ENCODE data around the gene GPC6. TPM values are rescaled to one million over a fixed set of nuclear protein-coding genes. Genes with fewer than 3 reads are reported as not detected.

GPC6 gene
- total RNA-seq, 1 donor from 2014 or later: not detected

DNA sequence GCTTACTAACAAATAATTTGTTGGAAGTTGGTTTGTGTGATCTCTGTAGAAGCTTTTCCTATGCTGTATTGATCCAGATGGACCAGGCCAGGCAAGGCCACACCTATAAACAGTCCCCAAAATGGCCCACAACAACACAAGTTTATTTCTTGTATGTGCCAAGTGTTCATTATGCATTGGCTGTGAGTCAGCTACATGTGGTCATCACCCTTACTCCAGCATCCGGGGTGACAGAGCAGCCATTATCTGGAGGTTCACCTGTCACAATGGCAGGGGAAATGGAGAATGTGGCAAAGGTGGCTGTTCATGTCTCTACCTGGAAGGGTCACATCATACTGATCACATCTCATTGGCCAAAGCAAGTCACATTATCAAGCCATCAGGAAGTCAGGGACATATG, 1088.6 kb downstream of the GPC6 start:
- H3K27ac Mint-ChIP-seq: no peak overlapping the region
- intact Hi-C loops (cut with micrococcal nuclease): loop anchor here (5.0 kb wide), 1 partner anchor 78 kb away; no protein-coding TSS in a partner anchor
- peaks cover 35% of the 10 kb centered on the region for H3K4me1 Mint-ChIP-seq
- no peak overlapping the region for H3K4me3 Mint-ChIP-seq
- H3K27me3 Mint-ChIP-seq: no peaks in the 10 kb centered on the region
- H3K36me3 Mint-ChIP-seq (ENCODE audit: low read depth): no peaks in the 10 kb centered on the region
- H3K9me3 Mint-ChIP-seq: no peaks in the 10 kb centered on the region
- DNase-seq: no peak

- DNase-seq: peak; percentile 74
- Mint-ChIP-seq H3K4me1 (peaks cover 38% of the 10 kb centered on the region), H3K4me3 (peak overlapping the region; percentile 60), H3K36me3 (ENCODE audit: low read depth) (peaks cover 6% of the 10 kb centered on the region), H3K27ac (peak overlapping the region; percentile 78), H3K9me3 (peaks cover 12% of the 10 kb centered on the region), H3K27me3 (no peaks in the 10 kb centered on the region)
- intact Hi-C loops (cut with micrococcal nuclease): loop anchor here (1.0 to 5.0 kb wide), 3 partner anchors 10 to 80 kb away; no protein-coding TSS in a partner anchor
Measured at GRCh38 chr13:94317063-94317491, 1090.5 kb downstream of the GPC6 start.

GRCh38 chr13:94318418-94318817, 1091.8 kb downstream of the GPC6 start:
- peaks cover 7% of the 10 kb centered on the region for H3K36me3 Mint-ChIP-seq (ENCODE audit: low read depth)
- no peak overlapping the region for H3K27ac Mint-ChIP-seq
- intact Hi-C loops (cut with micrococcal nuclease): loop anchor here (5.0 kb wide), 1 partner anchor 81 kb away; no protein-coding TSS in a partner anchor
- no peaks in the 10 kb centered on the region for H3K27me3 Mint-ChIP-seq
- H3K9me3 Mint-ChIP-seq: peaks cover 14% of the 10 kb centered on the region
- no peak overlapping the region for H3K4me3 Mint-ChIP-seq
- H3K4me1 Mint-ChIP-seq: peaks cover 41% of the 10 kb centered on the region
- DNase-seq: no peak

- Mint-ChIP-seq H3K27ac (no peak overlapping the region), H3K36me3 (ENCODE audit: low read depth) (peaks cover 9% of the 10 kb centered on the region), H3K27me3 (no peaks in the 10 kb centered on the region), H3K4me3 (no peak overlapping the region), H3K4me1 (peaks cover 48% of the 10 kb centered on the region), H3K9me3 (peaks cover 14% of the 10 kb centered on the region)
- intact Hi-C loops (cut with micrococcal nuclease): loop anchor here (5.0 kb wide), 1 partner anchor 82 kb away; no protein-coding TSS in a partner anchor
- DNase-seq: no peak
Measured at GRCh38 chr13:94319501-94319900, 1092.9 kb downstream of the GPC6 start.

DNA sequence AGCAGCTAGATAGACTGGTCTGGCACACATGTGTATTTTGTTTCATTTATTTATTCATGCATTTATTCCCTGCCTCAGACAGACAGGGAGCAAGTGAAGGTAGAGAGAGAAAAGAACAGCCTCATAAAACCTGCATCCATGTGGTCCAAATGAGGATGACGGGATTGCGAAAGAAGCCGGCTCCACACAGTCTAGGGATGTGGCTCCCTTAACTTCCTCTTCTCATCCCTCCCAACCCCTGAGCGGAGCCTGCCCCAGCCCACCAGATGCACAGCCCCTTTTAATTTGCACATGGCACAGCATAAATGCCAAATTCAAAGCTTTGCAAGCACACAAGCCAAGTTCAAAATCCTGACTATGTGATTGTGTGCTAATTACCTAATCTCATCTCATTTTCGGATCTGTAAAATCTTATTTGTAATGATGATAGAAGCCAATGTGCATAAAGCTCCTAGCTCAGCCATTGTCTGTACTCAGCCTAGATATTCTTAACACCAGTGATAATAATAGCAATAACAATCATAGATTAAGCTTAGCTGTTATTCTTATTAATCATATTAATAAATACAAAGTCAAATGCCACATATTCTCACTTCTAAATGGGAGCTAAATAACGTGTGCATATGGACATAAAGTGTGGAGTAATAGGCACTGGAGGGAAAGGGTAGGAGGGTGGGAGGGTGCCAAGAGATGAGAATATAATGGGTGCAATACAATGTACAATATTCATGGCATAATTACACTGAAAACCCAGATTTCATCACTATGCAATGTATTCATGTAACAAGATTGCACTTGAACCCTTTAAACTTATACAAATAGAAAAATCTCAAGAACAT, 1096.5 kb downstream of the GPC6 start:
- Mint-ChIP-seq H3K4me1 (peaks cover 54% of the 10 kb centered on the region), H3K4me3 (no peak overlapping the region), H3K36me3 (ENCODE audit: low read depth) (peaks cover 14% of the 10 kb centered on the region), H3K27ac (peak overlapping the region; percentile 11), H3K27me3 (no peaks in the 10 kb centered on the region), H3K9me3 (peaks cover 29% of the 10 kb centered on the region)
- intact Hi-C loops (cut with micrococcal nuclease): loop anchor here (10.0 kb wide), 2 partner anchors 222 to 528 kb away; no protein-coding TSS in a partner anchor
- no peak for DNase-seq

DNA sequence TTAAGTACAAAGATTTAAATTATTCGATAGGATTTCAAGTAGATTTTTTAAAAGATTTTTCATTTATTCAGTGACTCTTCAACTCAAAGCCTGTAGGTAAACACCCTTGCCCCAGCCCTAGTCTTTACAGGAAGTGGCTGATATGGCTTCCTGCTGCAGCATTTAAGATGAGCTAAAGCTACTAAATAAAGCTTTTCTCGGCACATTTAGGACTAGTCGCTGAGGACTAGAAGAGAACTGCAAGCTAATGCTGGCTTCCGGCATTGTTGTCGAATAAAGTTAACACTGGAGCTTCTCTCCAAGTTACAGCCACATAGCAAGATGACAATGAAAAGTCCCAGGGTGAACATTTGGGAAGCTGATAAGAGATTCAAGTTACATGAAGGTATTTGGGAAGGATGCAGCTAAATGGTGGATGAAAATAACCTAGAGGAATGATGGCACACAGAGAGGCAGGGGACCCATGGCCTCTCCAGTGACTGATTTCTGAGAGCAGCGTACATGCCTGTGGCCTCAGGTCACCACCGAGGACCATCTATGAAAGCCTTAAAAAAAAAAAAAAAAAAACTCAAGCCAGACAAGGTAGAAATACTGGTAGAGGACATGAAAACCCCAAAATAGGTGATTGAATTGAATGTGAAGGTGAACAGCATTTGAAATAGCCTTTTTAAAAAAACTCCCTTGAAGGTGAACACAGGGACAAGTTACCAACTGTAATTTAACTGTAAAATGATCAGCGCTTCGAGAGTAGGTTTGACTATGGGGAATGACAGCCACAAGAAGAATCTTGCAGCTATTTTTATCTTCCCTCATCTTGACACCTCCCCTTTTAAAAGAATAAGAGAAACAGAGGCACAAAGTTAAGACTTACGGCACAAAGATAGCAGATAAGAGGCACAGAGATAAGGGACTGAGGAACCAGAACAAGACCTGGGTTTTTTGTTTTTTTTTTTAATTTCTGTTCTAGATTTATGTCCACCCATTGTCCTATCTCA, 1097.5 kb downstream of the GPC6 start:
- peaks cover 14% of the 10 kb centered on the region for H3K36me3 Mint-ChIP-seq (ENCODE audit: low read depth)
- H3K27me3 Mint-ChIP-seq: no peaks in the 10 kb centered on the region
- peak overlapping the region; percentile 94 for H3K27ac Mint-ChIP-seq
- peak; percentile 85 for DNase-seq
- H3K4me1 Mint-ChIP-seq: peaks cover 53% of the 10 kb centered on the region
- peaks cover 29% of the 10 kb centered on the region for H3K9me3 Mint-ChIP-seq
- peak overlapping the region; percentile 74 for H3K4me3 Mint-ChIP-seq
- intact Hi-C loops (cut with micrococcal nuclease): loop anchor here (10.0 kb wide), 2 partner anchors 221 to 529 kb away; no protein-coding TSS in a partner anchor

- peaks cover 33% of the 10 kb centered on the region for H3K9me3 Mint-ChIP-seq
- peak overlapping the region; percentile 94 for H3K27ac Mint-ChIP-seq
- DNase-seq: peak; percentile 41
- intact Hi-C loops (cut with micrococcal nuclease): loop anchor here (10.0 kb wide), 2 partner anchors 220 to 530 kb away; no protein-coding TSS in a partner anchor
- H3K4me3 Mint-ChIP-seq: no peak overlapping the region
- no peaks in the 10 kb centered on the region for H3K27me3 Mint-ChIP-seq
- peaks cover 14% of the 10 kb centered on the region for H3K36me3 Mint-ChIP-seq (ENCODE audit: low read depth)
- peaks cover 55% of the 10 kb centered on the region for H3K4me1 Mint-ChIP-seq
Measured at GRCh38 chr13:94324767-94325540, 1098.3 kb downstream of the GPC6 start.

DNA sequence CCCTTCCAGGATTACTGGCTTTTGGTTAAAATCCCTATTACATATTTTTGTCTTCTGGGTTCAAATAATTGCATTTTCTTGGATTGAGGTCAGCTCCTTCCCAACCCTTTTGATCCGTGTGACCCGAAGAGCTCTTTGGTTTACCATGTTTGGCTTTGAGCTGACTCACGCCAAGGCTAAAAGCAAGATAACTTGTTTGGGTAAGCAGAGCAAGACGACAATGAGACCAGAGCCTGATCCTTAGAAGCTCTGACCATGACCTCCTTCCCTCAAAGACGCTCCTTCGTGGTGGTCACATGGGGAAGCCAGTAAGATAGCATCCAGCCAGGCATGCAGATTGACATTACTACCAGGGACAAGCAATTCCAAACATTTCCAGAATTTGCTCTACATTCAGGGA, 1099.0 kb downstream of the GPC6 start:
- H3K36me3 Mint-ChIP-seq (ENCODE audit: low read depth): peaks cover 14% of the 10 kb centered on the region
- no peaks in the 10 kb centered on the region for H3K27me3 Mint-ChIP-seq
- H3K4me1 Mint-ChIP-seq: peaks cover 61% of the 10 kb centered on the region
- H3K27ac Mint-ChIP-seq: peak overlapping the region; percentile 32
- H3K9me3 Mint-ChIP-seq: peaks cover 35% of the 10 kb centered on the region
- H3K4me3 Mint-ChIP-seq: no peak overlapping the region
- no peak for DNase-seq
- intact Hi-C loops (cut with micrococcal nuclease): loop anchor here (2.0 to 10.0 kb wide), 3 partner anchors 93 to 531 kb away; no protein-coding TSS in a partner anchor

DNA sequence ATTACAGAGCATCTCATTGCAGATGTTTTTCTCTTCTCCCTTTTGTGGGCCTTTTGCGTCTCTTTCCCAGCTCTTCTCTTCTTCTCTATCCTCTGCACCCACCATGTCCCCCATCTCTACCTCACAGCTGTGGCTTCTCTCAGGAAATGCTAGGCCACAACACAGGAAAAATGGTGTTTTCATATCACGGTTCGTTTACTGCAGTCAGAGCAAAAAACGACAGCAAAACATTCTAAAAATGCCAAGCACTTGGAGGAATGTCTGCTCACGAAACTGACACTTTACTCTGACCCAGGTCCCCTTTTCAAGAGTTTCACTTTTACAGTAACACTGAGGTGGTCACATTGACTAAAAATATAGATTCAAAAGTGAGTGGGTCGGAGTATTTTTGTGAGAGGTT, 1100.7 kb downstream of the GPC6 start:
- DNase-seq: peak; percentile 74
- H3K9me3 Mint-ChIP-seq: peaks cover 21% of the 10 kb centered on the region
- H3K4me1 Mint-ChIP-seq: peaks cover 65% of the 10 kb centered on the region
- H3K4me3 Mint-ChIP-seq: peak overlapping the region; percentile 62
- peak overlapping the region; percentile 72 for H3K27ac Mint-ChIP-seq
- peaks cover 2% of the 10 kb centered on the region for H3K27me3 Mint-ChIP-seq
- intact Hi-C loops (cut with micrococcal nuclease): loop anchor here (1.0 to 10.0 kb wide), 5 partner anchors 10 to 533 kb away; no protein-coding TSS in a partner anchor
- peaks cover 8% of the 10 kb centered on the region for H3K36me3 Mint-ChIP-seq (ENCODE audit: low read depth)

- Mint-ChIP-seq H3K27ac (peak overlapping the region; percentile 41), H3K36me3 (ENCODE audit: low read depth) (peaks cover 7% of the 10 kb centered on the region), H3K9me3 (peaks cover 21% of the 10 kb centered on the region), H3K4me1 (peaks cover 60% of the 10 kb centered on the region), H3K4me3 (no peak overlapping the region), H3K27me3 (peaks cover 11% of the 10 kb centered on the region)
- intact Hi-C loops (cut with micrococcal nuclease): loop anchor here (1.0 to 10.0 kb wide), 3 partner anchors 18 to 534 kb away; no protein-coding TSS in a partner anchor
- peak; percentile 48 for DNase-seq
Measured at GRCh38 chr13:94328381-94329041, 1101.9 kb downstream of the GPC6 start.

- H3K27me3 Mint-ChIP-seq: peaks cover 15% of the 10 kb centered on the region
- intact Hi-C loops (cut with micrococcal nuclease): loop anchor here (1.0 to 10.0 kb wide), 3 partner anchors 17 to 534 kb away; no protein-coding TSS in a partner anchor
- no peak overlapping the region for H3K27ac Mint-ChIP-seq
- H3K4me1 Mint-ChIP-seq: peaks cover 55% of the 10 kb centered on the region
- H3K36me3 Mint-ChIP-seq (ENCODE audit: low read depth): peaks cover 7% of the 10 kb centered on the region
- H3K9me3 Mint-ChIP-seq: peaks cover 21% of the 10 kb centered on the region
- no peak overlapping the region for H3K4me3 Mint-ChIP-seq
- no peak for DNase-seq
Measured at GRCh38 chr13:94329277-94329676, 1102.7 kb downstream of the GPC6 start.

Data from activated CD4-positive, alpha-beta T cell treated with anti-CD3 and anti-CD28 coated beads, Interleukin-2, amount 10 ng/mL, durations not matched to agents 24 days and 14 days (primary cell).